HCT116 (cell line): ENCODE data around the gene RPL38. TPM values are rescaled to one million over a fixed set of nuclear protein-coding genes. Genes with fewer than 3 reads are reported as not detected.

ENCODE experiments used
- ATAC-seq: fragments of 200-7000 bp; cut with Tn5 transposase; 2 replicates; pipeline ENCODE4 v1.9.1; 2020; ENCODE audit warnings: mild to moderate bottlenecking, moderate library complexity
- BruUV-seq: library from RNA; stranded (reverse); fragments of 400-500 nt; replicated peaks from 2 replicates; lab custom pipeline; 2021; lab: Mats Ljungman, UMichigan
- CTCF ChIA-PET: fragments of 300-600 bp; sonication (Branson Sonifier 250); formaldehyde crosslinking; loops from one replicate; lab custom pipeline; 2021; ENCODE audit warnings: antibody characterized with exemption; lab: Charles Lee
- POLR2A ChIA-PET: fragments of 300-600, 350-600 bp; sonication (Branson Sonifier 250); formaldehyde crosslinking; loops from one replicate; lab custom pipeline; 2021; ENCODE audit warnings: antibody characterized with exemption; lab: Charles Lee
- RAD21 ChIA-PET, 2 experiments: fragments of 300-600 bp; sonication (Branson Sonifier 250); formaldehyde crosslinking; loops; one replicate each; lab custom pipeline; 2023; ENCODE audit warnings: low total read pairs in 2 of 2; ENCODE audit not compliant: uncharacterized antibody in 2 of 2, unreplicated experiment in 2 of 2, low non-redundant PET in 1 of 2; lab: Charles Lee
- DNase-seq: peaks from one replicate; pipeline ENCODE4 v3.0.0-alpha.2; 2010; ENCODE audit warnings: low read depth, low spot score
- H2AFZ ChIP-seq: fragments of 200-600 bp; shearing (Covaris generic), sonication (generic); 2 replicates; pipeline ENCODE4 v1.6.1; 2017; ENCODE audit warnings: low read depth, mixed run types, mixed read lengths, antibody characterized with exemption, low read length; ENCODE audit not compliant: poor library complexity, severe bottlenecking
- H3K27ac ChIP-seq: 2 replicates; pipeline ENCODE4 v1.5.1; 2012; ENCODE audit warnings: low read depth, low read length
- H3K27me3 ChIP-seq: fragments of 200-600 bp; sonication (generic); 2 replicates; pipeline ENCODE4 v1.6.1; 2016; ENCODE audit warnings: mixed run types, low read length, mixed read lengths; ENCODE audit not compliant: insufficient read depth
- H3K36me3 ChIP-seq, 2 experiments: fragments of 200-500 bp in 1 of 2; fragments of 200-600 bp in 1 of 2; sonication (Bioruptor generic) in 1 of 2; sonication (generic) in 1 of 2; 2 replicates each; pipeline versions ENCODE4 v1.5.1 to v1.6.1; 2014 to 2016; ENCODE audit warnings: low read length in 2 of 2, inconsistent platforms in 1 of 2, mixed read lengths in 1 of 2, mixed run types in 1 of 2; ENCODE audit not compliant: insufficient read depth in 2 of 2, control insufficient read depth in 1 of 2
- H3K4me1 ChIP-seq, 2 experiments: fragments of 200-600 bp in 1 of 2; sonication (generic) in 1 of 2; 2 replicates each; pipeline versions ENCODE4 v1.5.1 to v1.6.1; 2012 to 2017; ENCODE audit warnings: low read length in 2 of 2, inconsistent platforms in 1 of 2, mild to moderate bottlenecking in 1 of 2, mixed read lengths in 1 of 2, mixed run types in 1 of 2, moderate library complexity in 1 of 2; ENCODE audit not compliant: insufficient read depth in 2 of 2, control insufficient read depth in 1 of 2
- H3K4me2 ChIP-seq: fragments of 200-600 bp; sonication (generic); 2 replicates; pipeline ENCODE4 v1.6.1; 2017; ENCODE audit warnings: mixed run types, low read length, mixed read lengths
- H3K4me3 ChIP-seq, 2 experiments: fragments of 200-600 bp in 1 of 2; sonication (generic) in 1 of 2; replicated peaks in 1 of 2; 2 replicates each; pipeline ENCODE4 v1.5.1; 2011 to 2016; ENCODE audit warnings: low read length in 2 of 2, control low read depth in 1 of 2, low read depth in 1 of 2, mild to moderate bottlenecking in 1 of 2, mixed read lengths in 1 of 2, mixed run types in 1 of 2
- H3K79me2 ChIP-seq: fragments of 200-600 bp; sonication (generic); 2 replicates; pipeline ENCODE4 v1.6.1; 2017; ENCODE audit warnings: mild to moderate bottlenecking, mixed run types, low read length, moderate library complexity, mixed read lengths; ENCODE audit not compliant: insufficient read depth
- H3K9ac ChIP-seq: fragments of 200-600 bp; sonication (generic); 2 replicates; pipeline ENCODE4 v1.6.1; 2016; ENCODE audit warnings: low read length, mixed read lengths
- H3K9me2 ChIP-seq: fragments of 200-600 bp; sonication (generic), shearing (Covaris generic); 2 replicates; pipeline ENCODE4 v1.6.1; 2017; ENCODE audit warnings: mixed run types, mild to moderate bottlenecking, moderate library complexity; ENCODE audit not compliant: insufficient read depth
- H3K9me3 ChIP-seq, 2 experiments: fragments of 200-500 bp in 1 of 2; fragments of 200-600 bp in 1 of 2; sonication (Bioruptor generic) in 1 of 2; sonication (generic) in 1 of 2; 2 replicates each; pipeline ENCODE4 v1.6.1; 2014 to 2017; ENCODE audit warnings: low read length in 2 of 2, mixed read lengths in 2 of 2, inconsistent platforms in 1 of 2, low read depth in 1 of 2, mild to moderate bottlenecking in 1 of 2, mixed run types in 1 of 2, moderate library complexity in 1 of 2; ENCODE audit not compliant: control insufficient read depth in 1 of 2, insufficient read depth in 1 of 2
- H4K20me1 ChIP-seq: fragments of 200-600 bp; sonication (generic), shearing (Covaris generic); 2 replicates; pipeline ENCODE4 v1.6.1; 2017; ENCODE audit warnings: mixed run types, mild to moderate bottlenecking, moderate library complexity; ENCODE audit not compliant: insufficient read depth
- CBX3 ChIP-seq: IDR thresholded peaks from 2 replicates; pipeline ENCODE4 v1.6.1; 2012; ENCODE audit warnings: low read depth
- CEBPB ChIP-seq: IDR thresholded peaks from 2 replicates; pipeline ENCODE4 v1.6.1; 2012; ENCODE audit warnings: low read depth
- EGR1 ChIP-seq: IDR thresholded peaks from 2 replicates; pipeline ENCODE4 v1.6.1; 2012; ENCODE audit warnings: low read depth
- ELF1 ChIP-seq: IDR thresholded peaks from 2 replicates; pipeline ENCODE4 v1.6.1; 2012; ENCODE audit warnings: low read depth, borderline replicate concordance
- EZH2 ChIP-seq: fragments of 200-600 bp; sonication (generic); IDR thresholded peaks from 2 replicates; pipeline ENCODE4 v1.6.1; 2017; ENCODE audit warnings: antibody characterized with exemption, mixed run types
- EZH2phosphoT487 ChIP-seq: fragments of 200-600 bp; IDR thresholded peaks from 2 replicates; pipeline ENCODE4 v1.6.1; 2018; ENCODE audit warnings: antibody characterized with exemption, borderline replicate concordance
- FOSL1 ChIP-seq: IDR thresholded peaks from 2 replicates; pipeline ENCODE4 v1.6.1; 2012; ENCODE audit warnings: low read depth
- JUND ChIP-seq: IDR thresholded peaks from 2 replicates; pipeline ENCODE4 v1.6.1; 2012
- POLR2A ChIP-seq: IDR thresholded peaks from 2 replicates; pipeline ENCODE4 v1.7.0; 2011; ENCODE audit warnings: borderline replicate concordance; ENCODE audit not compliant: insufficient read depth, insufficient read length; ENCODE audit errors: extremely low read depth
- POLR2AphosphoS5 ChIP-seq: IDR thresholded peaks from 2 replicates; pipeline ENCODE4 v1.6.1; 2011; ENCODE audit warnings: mild to moderate bottlenecking, low read depth, low read length, moderate library complexity
- RAD21 ChIP-seq: IDR thresholded peaks from 2 replicates; pipeline ENCODE4 v1.6.1; 2012; ENCODE audit warnings: low read depth, mild to moderate bottlenecking
- SRF ChIP-seq: IDR thresholded peaks from 2 replicates; pipeline ENCODE4 v1.6.1; 2012; ENCODE audit warnings: low read depth
- TCF7L2 ChIP-seq: IDR thresholded peaks from 2 replicates; pipeline ENCODE4 v1.7.0; 2011; ENCODE audit warnings: borderline replicate concordance, inconsistent platforms; ENCODE audit not compliant: insufficient read depth, insufficient read length; ENCODE audit errors: extremely low read depth
- YY1 ChIP-seq: IDR thresholded peaks from 2 replicates; pipeline ENCODE4 v1.6.1; 2011; ENCODE audit warnings: low read length, low read depth, moderate library complexity, mild to moderate bottlenecking; ENCODE audit not compliant: insufficient replicate concordance; ENCODE audit errors: extremely low read depth
- ZFX ChIP-seq: fragments of 450-650 bp; IDR thresholded peaks from 2 replicates; pipeline ENCODE4 v1.6.1; 2017
- intact Hi-C: fragments of 100-400 bp; cut with micrococcal nuclease; formaldehyde crosslinking; loops from 2 replicates; pipeline ENCODE4 v1.10.0; 2022
- total RNA-seq: library from RNA; stranded (reverse); gene quantifications from one replicate; pipeline ENCODE4 v1.2.1, GENCODE V29; 2021; ENCODE audit not compliant: unreplicated experiment
- TF ChIP-seq, protein P1 (sequence below): IDR thresholded peaks from 2 replicates; pipeline ENCODE4 v1.6.1; 2012
- TF ChIP-seq, protein P2 (sequence below): IDR thresholded peaks from 2 replicates; pipeline ENCODE4 v1.6.1; 2011; ENCODE audit warnings: mild to moderate bottlenecking, low read length, moderate library complexity; ENCODE audit not compliant: insufficient replicate concordance; ENCODE audit errors: extremely low read depth
- TF ChIP-seq, protein P3 (sequence below): IDR thresholded peaks from 2 replicates; pipeline ENCODE4 v1.6.1; 2012; ENCODE audit warnings: low read depth
- TF ChIP-seq, protein P4 (sequence below), 3 experiments: fragments of 200-600 bp in 1 of 3; sonication (generic) in 1 of 3; IDR thresholded peaks in 2 of 3; conservative IDR thresholded peaks in 1 of 3; 2 replicates each; pipeline ENCODE4 v1.5.1; 2012 to 2017; ENCODE audit warnings: low read depth in 2 of 3, low read length in 2 of 3, antibody characterized with exemption in 1 of 3, borderline replicate concordance in 1 of 3, control low read depth in 1 of 3, mild to moderate bottlenecking in 1 of 3, mixed read lengths in 1 of 3, mixed run types in 1 of 3, moderate library complexity in 1 of 3; ENCODE audit not compliant: insufficient read depth in 1 of 3

RPL38 gene
- total RNA-seq, 1 experiment from 2014 or later: 1,628 TPM

DNA sequence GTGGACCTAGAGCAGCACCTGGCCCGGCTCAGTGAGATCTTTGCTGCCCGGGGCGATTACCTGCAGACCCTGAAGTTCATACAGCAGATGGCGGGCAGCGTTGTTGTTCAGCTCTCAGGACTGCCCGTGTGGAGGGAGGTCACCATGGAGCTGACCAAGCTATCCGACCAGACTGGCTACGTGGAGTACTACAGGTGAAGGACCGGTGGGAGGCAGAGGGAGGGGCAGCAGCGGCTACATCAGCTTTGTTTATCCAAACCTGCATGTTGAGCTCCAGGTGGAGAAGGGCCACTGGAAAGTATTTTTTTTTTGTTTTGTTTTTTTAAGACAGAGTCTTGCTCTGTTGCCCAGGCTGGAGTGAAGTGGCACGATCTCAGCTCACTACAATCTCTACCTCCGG, 33.8 kb downstream of the RPL38 start:
- POLR2A ChIA-PET: interaction anchor here (1.1 kb wide), 1 partner anchor 8 kb away, joined by 3 read pairs; no protein-coding TSS in a partner anchor
- intact Hi-C loops: no loop called here
- Histone ChIP-seq H3K27me3 (no peaks in the 10 kb centered on the region), H3K9ac (no peak overlapping the region), H3K36me3 (no peaks in the 10 kb centered on the region; a peak in 1 of 4 replicates), H3K9me3 (no peaks in the 10 kb centered on the region), H3K79me2 (no peaks in the 10 kb centered on the region), H2AFZ (no peak overlapping the region), H3K4me3 (no peak overlapping the region), H4K20me1 (no peaks in the 10 kb centered on the region), H3K9me2 (no peaks in the 10 kb centered on the region), H3K27ac (no peak overlapping the region), H3K4me1 (no peaks in the 10 kb centered on the region), H3K4me2 (no peak overlapping the region)
- RAD21 ChIA-PET: no interaction called here
- CTCF ChIA-PET: no interaction called here
- no peak for ATAC-seq
- no TSS peak for BruUV-seq
- no peak for DNase-seq
- TF ChIP-seq, protein P1, sequence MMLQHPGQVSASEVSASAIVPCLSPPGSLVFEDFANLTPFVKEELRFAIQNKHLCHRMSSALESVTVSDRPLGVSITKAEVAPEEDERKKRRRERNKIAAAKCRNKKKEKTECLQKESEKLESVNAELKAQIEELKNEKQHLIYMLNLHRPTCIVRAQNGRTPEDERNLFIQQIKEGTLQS: no peak
- TF ChIP-seq POLR2AphosphoS5: no peak
- TF ChIP-seq TCF7L2: no peak
- no peak for TF ChIP-seq EGR1
- TF ChIP-seq FOSL1: no peak
- TF ChIP-seq CBX3: no peak
- TF ChIP-seq, protein P2, sequence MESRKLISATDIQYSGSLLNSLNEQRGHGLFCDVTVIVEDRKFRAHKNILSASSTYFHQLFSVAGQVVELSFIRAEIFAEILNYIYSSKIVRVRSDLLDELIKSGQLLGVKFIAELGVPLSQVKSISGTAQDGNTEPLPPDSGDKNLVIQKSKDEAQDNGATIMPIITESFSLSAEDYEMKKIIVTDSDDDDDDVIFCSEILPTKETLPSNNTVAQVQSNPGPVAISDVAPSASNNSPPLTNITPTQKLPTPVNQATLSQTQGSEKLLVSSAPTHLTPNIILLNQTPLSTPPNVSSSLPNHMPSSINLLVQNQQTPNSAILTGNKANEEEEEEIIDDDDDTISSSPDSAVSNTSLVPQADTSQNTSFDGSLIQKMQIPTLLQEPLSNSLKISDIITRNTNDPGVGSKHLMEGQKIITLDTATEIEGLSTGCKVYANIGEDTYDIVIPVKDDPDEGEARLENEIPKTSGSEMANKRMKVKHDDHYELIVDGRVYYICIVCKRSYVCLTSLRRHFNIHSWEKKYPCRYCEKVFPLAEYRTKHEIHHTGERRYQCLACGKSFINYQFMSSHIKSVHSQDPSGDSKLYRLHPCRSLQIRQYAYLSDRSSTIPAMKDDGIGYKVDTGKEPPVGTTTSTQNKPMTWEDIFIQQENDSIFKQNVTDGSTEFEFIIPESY: no peak
- TF ChIP-seq ELF1: no peak
- no peak for TF ChIP-seq POLR2A
- no peak for TF ChIP-seq SRF
- TF ChIP-seq, protein P3, sequence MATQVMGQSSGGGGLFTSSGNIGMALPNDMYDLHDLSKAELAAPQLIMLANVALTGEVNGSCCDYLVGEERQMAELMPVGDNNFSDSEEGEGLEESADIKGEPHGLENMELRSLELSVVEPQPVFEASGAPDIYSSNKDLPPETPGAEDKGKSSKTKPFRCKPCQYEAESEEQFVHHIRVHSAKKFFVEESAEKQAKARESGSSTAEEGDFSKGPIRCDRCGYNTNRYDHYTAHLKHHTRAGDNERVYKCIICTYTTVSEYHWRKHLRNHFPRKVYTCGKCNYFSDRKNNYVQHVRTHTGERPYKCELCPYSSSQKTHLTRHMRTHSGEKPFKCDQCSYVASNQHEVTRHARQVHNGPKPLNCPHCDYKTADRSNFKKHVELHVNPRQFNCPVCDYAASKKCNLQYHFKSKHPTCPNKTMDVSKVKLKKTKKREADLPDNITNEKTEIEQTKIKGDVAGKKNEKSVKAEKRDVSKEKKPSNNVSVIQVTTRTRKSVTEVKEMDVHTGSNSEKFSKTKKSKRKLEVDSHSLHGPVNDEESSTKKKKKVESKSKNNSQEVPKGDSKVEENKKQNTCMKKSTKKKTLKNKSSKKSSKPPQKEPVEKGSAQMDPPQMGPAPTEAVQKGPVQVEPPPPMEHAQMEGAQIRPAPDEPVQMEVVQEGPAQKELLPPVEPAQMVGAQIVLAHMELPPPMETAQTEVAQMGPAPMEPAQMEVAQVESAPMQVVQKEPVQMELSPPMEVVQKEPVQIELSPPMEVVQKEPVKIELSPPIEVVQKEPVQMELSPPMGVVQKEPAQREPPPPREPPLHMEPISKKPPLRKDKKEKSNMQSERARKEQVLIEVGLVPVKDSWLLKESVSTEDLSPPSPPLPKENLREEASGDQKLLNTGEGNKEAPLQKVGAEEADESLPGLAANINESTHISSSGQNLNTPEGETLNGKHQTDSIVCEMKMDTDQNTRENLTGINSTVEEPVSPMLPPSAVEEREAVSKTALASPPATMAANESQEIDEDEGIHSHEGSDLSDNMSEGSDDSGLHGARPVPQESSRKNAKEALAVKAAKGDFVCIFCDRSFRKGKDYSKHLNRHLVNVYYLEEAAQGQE: no peak
- TF ChIP-seq CEBPB: no peak
- TF ChIP-seq, protein P4, sequence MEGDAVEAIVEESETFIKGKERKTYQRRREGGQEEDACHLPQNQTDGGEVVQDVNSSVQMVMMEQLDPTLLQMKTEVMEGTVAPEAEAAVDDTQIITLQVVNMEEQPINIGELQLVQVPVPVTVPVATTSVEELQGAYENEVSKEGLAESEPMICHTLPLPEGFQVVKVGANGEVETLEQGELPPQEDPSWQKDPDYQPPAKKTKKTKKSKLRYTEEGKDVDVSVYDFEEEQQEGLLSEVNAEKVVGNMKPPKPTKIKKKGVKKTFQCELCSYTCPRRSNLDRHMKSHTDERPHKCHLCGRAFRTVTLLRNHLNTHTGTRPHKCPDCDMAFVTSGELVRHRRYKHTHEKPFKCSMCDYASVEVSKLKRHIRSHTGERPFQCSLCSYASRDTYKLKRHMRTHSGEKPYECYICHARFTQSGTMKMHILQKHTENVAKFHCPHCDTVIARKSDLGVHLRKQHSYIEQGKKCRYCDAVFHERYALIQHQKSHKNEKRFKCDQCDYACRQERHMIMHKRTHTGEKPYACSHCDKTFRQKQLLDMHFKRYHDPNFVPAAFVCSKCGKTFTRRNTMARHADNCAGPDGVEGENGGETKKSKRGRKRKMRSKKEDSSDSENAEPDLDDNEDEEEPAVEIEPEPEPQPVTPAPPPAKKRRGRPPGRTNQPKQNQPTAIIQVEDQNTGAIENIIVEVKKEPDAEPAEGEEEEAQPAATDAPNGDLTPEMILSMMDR (IDR thresholded peaks at IDR 0.05 in 2 of 3, conservative IDR thresholded peaks at IDR 0.05 in 1 of 3; ENCODE audit: borderline replicate concordance in 1 of 3, insufficient read depth in 1 of 3, low read depth in 2 of 3, low read length in 2 of 3): no peak
- TF ChIP-seq EZH2phosphoT487: no peak
- TF ChIP-seq JUND: no peak
- no peak for TF ChIP-seq YY1
- TF ChIP-seq EZH2: no peak
- no peak for TF ChIP-seq RAD21
- TF ChIP-seq ZFX: no peak
